HCT116 (cell line): ENCODE results near the gene DR1. TPM values are rescaled to one million over a fixed set of nuclear protein-coding genes. Genes with fewer than 3 reads are reported as not detected.

Experiments used
- ATAC-seq: fragments of 200-7000 bp; cut with Tn5 transposase; 2 replicates; pipeline ENCODE4 v1.9.1; 2020; ENCODE audit warnings: mild to moderate bottlenecking, moderate library complexity
- BruUV-seq: library from RNA; stranded (reverse); fragments of 400-500 nt; replicated peaks from 2 replicates; lab custom pipeline; 2021; lab: Mats Ljungman, UMichigan
- CTCF ChIA-PET: fragments of 300-600 bp; sonication (Branson Sonifier 250); formaldehyde crosslinking; loops from one replicate; lab custom pipeline; 2021; ENCODE audit warnings: antibody characterized with exemption; lab: Charles Lee
- POLR2A ChIA-PET: fragments of 300-600, 350-600 bp; sonication (Branson Sonifier 250); formaldehyde crosslinking; loops from one replicate; lab custom pipeline; 2021; ENCODE audit warnings: antibody characterized with exemption; lab: Charles Lee
- RAD21 ChIA-PET, 2 experiments: fragments of 300-600 bp; sonication (Branson Sonifier 250); formaldehyde crosslinking; loops; one replicate each; lab custom pipeline; 2023; ENCODE audit warnings: low total read pairs in 2 of 2; ENCODE audit not compliant: uncharacterized antibody in 2 of 2, unreplicated experiment in 2 of 2, low non-redundant PET in 1 of 2; lab: Charles Lee
- DNase-seq: peaks from one replicate; pipeline ENCODE4 v3.0.0-alpha.2; 2010; ENCODE audit warnings: low read depth, low spot score
- H2AFZ ChIP-seq: fragments of 200-600 bp; shearing (Covaris generic), sonication (generic); 2 replicates; pipeline ENCODE4 v1.6.1; 2017; ENCODE audit warnings: low read depth, mixed run types, mixed read lengths, antibody characterized with exemption, low read length; ENCODE audit not compliant: poor library complexity, severe bottlenecking
- H3K27ac ChIP-seq: 2 replicates; pipeline ENCODE4 v1.5.1; 2012; ENCODE audit warnings: low read depth, low read length
- H3K27me3 ChIP-seq: fragments of 200-600 bp; sonication (generic); 2 replicates; pipeline ENCODE4 v1.6.1; 2016; ENCODE audit warnings: mixed run types, low read length, mixed read lengths; ENCODE audit not compliant: insufficient read depth
- H3K36me3 ChIP-seq, 2 experiments: fragments of 200-500 bp in 1 of 2; fragments of 200-600 bp in 1 of 2; sonication (Bioruptor generic) in 1 of 2; sonication (generic) in 1 of 2; 2 replicates each; pipeline versions ENCODE4 v1.5.1 to v1.6.1; 2014 to 2016; ENCODE audit warnings: low read length in 2 of 2, inconsistent platforms in 1 of 2, mixed read lengths in 1 of 2, mixed run types in 1 of 2; ENCODE audit not compliant: insufficient read depth in 2 of 2, control insufficient read depth in 1 of 2
- H3K4me1 ChIP-seq, 2 experiments: fragments of 200-600 bp in 1 of 2; sonication (generic) in 1 of 2; 2 replicates each; pipeline versions ENCODE4 v1.5.1 to v1.6.1; 2012 to 2017; ENCODE audit warnings: low read length in 2 of 2, inconsistent platforms in 1 of 2, mild to moderate bottlenecking in 1 of 2, mixed read lengths in 1 of 2, mixed run types in 1 of 2, moderate library complexity in 1 of 2; ENCODE audit not compliant: insufficient read depth in 2 of 2, control insufficient read depth in 1 of 2
- H3K4me2 ChIP-seq: fragments of 200-600 bp; sonication (generic); 2 replicates; pipeline ENCODE4 v1.6.1; 2017; ENCODE audit warnings: mixed run types, low read length, mixed read lengths
- H3K4me3 ChIP-seq, 2 experiments: fragments of 200-600 bp in 1 of 2; sonication (generic) in 1 of 2; replicated peaks in 1 of 2; 2 replicates each; pipeline ENCODE4 v1.5.1; 2011 to 2016; ENCODE audit warnings: low read length in 2 of 2, control low read depth in 1 of 2, low read depth in 1 of 2, mild to moderate bottlenecking in 1 of 2, mixed read lengths in 1 of 2, mixed run types in 1 of 2
- H3K79me2 ChIP-seq: fragments of 200-600 bp; sonication (generic); 2 replicates; pipeline ENCODE4 v1.6.1; 2017; ENCODE audit warnings: mild to moderate bottlenecking, mixed run types, low read length, moderate library complexity, mixed read lengths; ENCODE audit not compliant: insufficient read depth
- H3K9ac ChIP-seq: fragments of 200-600 bp; sonication (generic); 2 replicates; pipeline ENCODE4 v1.6.1; 2016; ENCODE audit warnings: low read length, mixed read lengths
- H3K9me2 ChIP-seq: fragments of 200-600 bp; sonication (generic), shearing (Covaris generic); 2 replicates; pipeline ENCODE4 v1.6.1; 2017; ENCODE audit warnings: mixed run types, mild to moderate bottlenecking, moderate library complexity; ENCODE audit not compliant: insufficient read depth
- H3K9me3 ChIP-seq, 2 experiments: fragments of 200-500 bp in 1 of 2; fragments of 200-600 bp in 1 of 2; sonication (Bioruptor generic) in 1 of 2; sonication (generic) in 1 of 2; 2 replicates each; pipeline ENCODE4 v1.6.1; 2014 to 2017; ENCODE audit warnings: low read length in 2 of 2, mixed read lengths in 2 of 2, inconsistent platforms in 1 of 2, low read depth in 1 of 2, mild to moderate bottlenecking in 1 of 2, mixed run types in 1 of 2, moderate library complexity in 1 of 2; ENCODE audit not compliant: control insufficient read depth in 1 of 2, insufficient read depth in 1 of 2
- H4K20me1 ChIP-seq: fragments of 200-600 bp; sonication (generic), shearing (Covaris generic); 2 replicates; pipeline ENCODE4 v1.6.1; 2017; ENCODE audit warnings: mixed run types, mild to moderate bottlenecking, moderate library complexity; ENCODE audit not compliant: insufficient read depth
- ATF3 ChIP-seq: IDR thresholded peaks from 2 replicates; pipeline ENCODE4 v1.6.1; 2012
- ELF1 ChIP-seq: IDR thresholded peaks from 2 replicates; pipeline ENCODE4 v1.6.1; 2012; ENCODE audit warnings: low read depth, borderline replicate concordance
- JUND ChIP-seq: IDR thresholded peaks from 2 replicates; pipeline ENCODE4 v1.6.1; 2012
- YY1 ChIP-seq: IDR thresholded peaks from 2 replicates; pipeline ENCODE4 v1.6.1; 2011; ENCODE audit warnings: low read length, low read depth, moderate library complexity, mild to moderate bottlenecking; ENCODE audit not compliant: insufficient replicate concordance; ENCODE audit errors: extremely low read depth
- intact Hi-C: fragments of 100-400 bp; cut with micrococcal nuclease; formaldehyde crosslinking; loops from 2 replicates; pipeline ENCODE4 v1.10.0; 2022
- total RNA-seq: library from RNA; stranded (reverse); gene quantifications from one replicate; pipeline ENCODE4 v1.2.1, GENCODE V29; 2021; ENCODE audit not compliant: unreplicated experiment
- TF ChIP-seq, protein P1 (sequence below): IDR thresholded peaks from 2 replicates; pipeline ENCODE4 v1.6.1; 2012; ENCODE audit warnings: low read depth
- TF ChIP-seq, protein P2 (sequence below), 3 experiments: fragments of 200-600 bp in 1 of 3; sonication (generic) in 1 of 3; IDR thresholded peaks in 2 of 3; conservative IDR thresholded peaks in 1 of 3; 2 replicates each; pipeline ENCODE4 v1.5.1; 2012 to 2017; ENCODE audit warnings: low read depth in 2 of 3, low read length in 2 of 3, antibody characterized with exemption in 1 of 3, borderline replicate concordance in 1 of 3, control low read depth in 1 of 3, mild to moderate bottlenecking in 1 of 3, mixed read lengths in 1 of 3, mixed run types in 1 of 3, moderate library complexity in 1 of 3; ENCODE audit not compliant: insufficient read depth in 1 of 3

Gene DR1
- total RNA-seq, 1 experiment from 2014 or later: 73.8 TPM

DNA sequence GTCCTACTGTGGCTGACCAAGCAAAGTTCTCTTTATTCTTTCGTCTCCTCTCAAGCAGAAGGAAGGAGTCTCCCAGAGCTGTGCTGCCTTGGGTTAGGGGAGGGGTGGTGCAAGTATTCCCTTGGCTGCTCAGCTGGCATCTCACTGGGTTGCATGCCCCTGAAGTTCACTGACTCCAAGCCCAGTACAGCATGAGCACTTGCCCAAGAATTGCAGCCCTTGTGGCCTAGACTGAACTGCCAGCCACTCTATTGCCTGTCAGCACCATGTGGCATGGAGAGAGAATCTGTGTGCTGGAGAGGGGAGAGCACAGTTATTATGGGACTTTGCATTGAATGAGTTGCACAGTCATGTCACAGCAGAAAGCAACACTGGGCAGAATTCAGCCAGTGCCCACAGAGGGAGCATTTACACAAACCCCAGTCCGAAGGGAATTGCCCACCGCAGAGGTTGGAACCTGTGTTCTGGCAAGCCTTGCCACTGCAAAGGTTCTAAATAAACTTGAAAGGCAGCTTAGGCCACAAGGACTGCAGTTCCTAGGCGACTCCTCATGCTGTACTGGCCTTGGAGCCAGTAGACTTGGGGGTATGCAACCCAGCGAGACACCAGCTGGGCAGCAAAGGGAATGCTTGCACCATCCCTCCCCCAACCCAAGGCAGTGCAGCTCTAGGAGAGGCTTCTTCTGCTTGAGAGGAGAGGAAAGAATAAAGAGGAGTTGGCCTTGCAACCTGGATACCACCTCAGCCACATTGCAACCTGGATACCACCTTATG, 28.8 kb downstream of the DR1 start (continued):
- TF ChIP-seq, protein P1, sequence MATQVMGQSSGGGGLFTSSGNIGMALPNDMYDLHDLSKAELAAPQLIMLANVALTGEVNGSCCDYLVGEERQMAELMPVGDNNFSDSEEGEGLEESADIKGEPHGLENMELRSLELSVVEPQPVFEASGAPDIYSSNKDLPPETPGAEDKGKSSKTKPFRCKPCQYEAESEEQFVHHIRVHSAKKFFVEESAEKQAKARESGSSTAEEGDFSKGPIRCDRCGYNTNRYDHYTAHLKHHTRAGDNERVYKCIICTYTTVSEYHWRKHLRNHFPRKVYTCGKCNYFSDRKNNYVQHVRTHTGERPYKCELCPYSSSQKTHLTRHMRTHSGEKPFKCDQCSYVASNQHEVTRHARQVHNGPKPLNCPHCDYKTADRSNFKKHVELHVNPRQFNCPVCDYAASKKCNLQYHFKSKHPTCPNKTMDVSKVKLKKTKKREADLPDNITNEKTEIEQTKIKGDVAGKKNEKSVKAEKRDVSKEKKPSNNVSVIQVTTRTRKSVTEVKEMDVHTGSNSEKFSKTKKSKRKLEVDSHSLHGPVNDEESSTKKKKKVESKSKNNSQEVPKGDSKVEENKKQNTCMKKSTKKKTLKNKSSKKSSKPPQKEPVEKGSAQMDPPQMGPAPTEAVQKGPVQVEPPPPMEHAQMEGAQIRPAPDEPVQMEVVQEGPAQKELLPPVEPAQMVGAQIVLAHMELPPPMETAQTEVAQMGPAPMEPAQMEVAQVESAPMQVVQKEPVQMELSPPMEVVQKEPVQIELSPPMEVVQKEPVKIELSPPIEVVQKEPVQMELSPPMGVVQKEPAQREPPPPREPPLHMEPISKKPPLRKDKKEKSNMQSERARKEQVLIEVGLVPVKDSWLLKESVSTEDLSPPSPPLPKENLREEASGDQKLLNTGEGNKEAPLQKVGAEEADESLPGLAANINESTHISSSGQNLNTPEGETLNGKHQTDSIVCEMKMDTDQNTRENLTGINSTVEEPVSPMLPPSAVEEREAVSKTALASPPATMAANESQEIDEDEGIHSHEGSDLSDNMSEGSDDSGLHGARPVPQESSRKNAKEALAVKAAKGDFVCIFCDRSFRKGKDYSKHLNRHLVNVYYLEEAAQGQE: no peak
- TF ChIP-seq, protein P2, sequence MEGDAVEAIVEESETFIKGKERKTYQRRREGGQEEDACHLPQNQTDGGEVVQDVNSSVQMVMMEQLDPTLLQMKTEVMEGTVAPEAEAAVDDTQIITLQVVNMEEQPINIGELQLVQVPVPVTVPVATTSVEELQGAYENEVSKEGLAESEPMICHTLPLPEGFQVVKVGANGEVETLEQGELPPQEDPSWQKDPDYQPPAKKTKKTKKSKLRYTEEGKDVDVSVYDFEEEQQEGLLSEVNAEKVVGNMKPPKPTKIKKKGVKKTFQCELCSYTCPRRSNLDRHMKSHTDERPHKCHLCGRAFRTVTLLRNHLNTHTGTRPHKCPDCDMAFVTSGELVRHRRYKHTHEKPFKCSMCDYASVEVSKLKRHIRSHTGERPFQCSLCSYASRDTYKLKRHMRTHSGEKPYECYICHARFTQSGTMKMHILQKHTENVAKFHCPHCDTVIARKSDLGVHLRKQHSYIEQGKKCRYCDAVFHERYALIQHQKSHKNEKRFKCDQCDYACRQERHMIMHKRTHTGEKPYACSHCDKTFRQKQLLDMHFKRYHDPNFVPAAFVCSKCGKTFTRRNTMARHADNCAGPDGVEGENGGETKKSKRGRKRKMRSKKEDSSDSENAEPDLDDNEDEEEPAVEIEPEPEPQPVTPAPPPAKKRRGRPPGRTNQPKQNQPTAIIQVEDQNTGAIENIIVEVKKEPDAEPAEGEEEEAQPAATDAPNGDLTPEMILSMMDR (IDR thresholded peaks at IDR 0.05 in 2 of 3, conservative IDR thresholded peaks at IDR 0.05 in 1 of 3; ENCODE audit: borderline replicate concordance in 1 of 3, insufficient read depth in 1 of 3, low read depth in 2 of 3, low read length in 2 of 3): no peak
- TF ChIP-seq ELF1: no peak

GRCh38 chr1:93384656-93385055, 38.9 kb downstream of the DR1 start:
- Histone ChIP-seq H3K9me2 (no peaks in the 10 kb centered on the region), H3K9ac (no peak overlapping the region), H2AFZ (no peak overlapping the region), H3K27ac (no peak overlapping the region), H3K4me3 (no peak overlapping the region), H4K20me1 (no peaks in the 10 kb centered on the region), H3K79me2 (no peaks in the 10 kb centered on the region), H3K9me3 (peaks cover 0 to 7% of the 10 kb centered on the region in 2 experiments; a peak in 1 of 4 replicates), H3K27me3 (no peaks in the 10 kb centered on the region), H3K4me1 (no peaks in the 10 kb centered on the region), H3K36me3 (no peaks in the 10 kb centered on the region), H3K4me2 (no peak overlapping the region)
- ChIA-PET CTCF (no interaction called here), POLR2A (no interaction called here), RAD21 (no interaction called here)
- DNase-seq: no peak
- TF ChIP-seq YY1 (no peak), JUND (no peak), ATF3 (no peak)
- intact Hi-C loops: no loop called here
- BruUV-seq: no TSS peak
- no peak for ATAC-seq
